ENCODE results near the gene NACC2. TPM values are rescaled to one million over a fixed set of nuclear protein-coding genes. Genes with fewer than 3 reads are reported as not detected.

Gene NACC2
- polyA plus RNA-seq, 1 of the 3 experiments (the other 2 are of a cell fraction), result 22.1 TPM

DNA sequence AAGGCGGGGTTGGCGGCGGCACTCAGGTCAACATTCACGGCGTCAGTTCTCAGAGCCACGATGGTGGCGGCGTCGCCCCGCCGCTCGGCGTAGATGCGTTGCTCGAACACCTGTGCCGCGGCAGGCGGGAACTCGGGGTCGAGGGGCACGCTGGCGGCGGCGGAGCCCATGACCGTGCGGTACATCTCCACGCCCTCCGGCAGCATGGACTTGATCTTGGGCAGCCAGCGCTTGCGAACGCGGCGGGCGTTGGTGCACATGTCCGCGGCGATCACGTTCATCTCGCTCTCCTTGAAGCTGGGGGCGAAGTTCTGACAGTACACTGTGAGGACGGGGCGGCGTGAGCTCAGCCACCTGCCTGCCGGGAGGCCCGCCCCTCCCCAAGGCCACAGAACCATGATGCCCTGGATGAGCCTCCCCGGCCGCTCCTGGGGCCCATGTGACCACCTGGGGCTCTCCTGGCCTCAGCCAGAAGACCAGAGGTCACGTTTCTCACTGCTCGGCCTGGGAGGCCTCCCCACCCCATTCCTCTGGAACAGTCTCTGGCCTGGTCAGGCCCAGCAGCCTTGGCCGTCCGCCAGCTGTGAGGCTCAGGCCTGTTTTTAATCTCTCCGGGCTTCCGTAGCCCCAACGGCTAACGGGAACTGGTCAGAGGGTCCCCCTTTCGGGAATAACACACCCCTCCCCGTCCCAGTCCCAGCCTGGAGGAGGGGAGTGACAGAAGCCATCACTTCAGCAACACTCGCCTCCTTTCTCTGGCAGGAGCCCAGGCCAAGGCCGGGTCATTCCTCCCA, 83.2 kb downstream of the NACC2 start (continued):
- TF ChIP-seq RFX5 (IDR thresholded peaks at IDR 0.05; ENCODE audit: low read length), result no peak
- TF ChIP-seq RXRA (IDR thresholded peaks at IDR 0.05; ENCODE audit: borderline replicate concordance, low read depth), result no peak
- TF ChIP-seq TCF12 (IDR thresholded peaks at IDR 0.05), result peak; percentile 25; the same call in 1 of the 2 replicates
- TF ChIP-seq GABPA (IDR thresholded peaks at IDR 0.05; ENCODE audit: low read depth), result no peak
- no peak for TF ChIP-seq POLR2AphosphoS5 (IDR thresholded peaks at IDR 0.05; ENCODE audit: low read depth, low read length)
- no peak for TF ChIP-seq ELF1 (IDR thresholded peaks at IDR 0.05)
- TF ChIP-seq YY1 (IDR thresholded peaks at IDR 0.05; ENCODE audit: low read depth), result no peak
- TF ChIP-seq IRF3 (IDR thresholded peaks at IDR 0.05; ENCODE audit: low read depth, low read length), result no peak
- TF ChIP-seq JUND (IDR thresholded peaks at IDR 0.05), result no peak
- TF ChIP-seq FOXJ3 (CRISPR knock-in tag; IDR thresholded peaks at IDR 0.05), result no peak
- TF ChIP-seq TAF1 (IDR thresholded peaks at IDR 0.05; ENCODE audit: borderline replicate concordance, low read depth, low read length), result no peak
- TF ChIP-seq TEAD4 (IDR thresholded peaks at IDR 0.05; ENCODE audit: borderline replicate concordance, insufficient read depth), result no peak
- TF ChIP-seq RCOR1 (IDR thresholded peaks at IDR 0.05; ENCODE audit: low read length), result no peak

DNA sequence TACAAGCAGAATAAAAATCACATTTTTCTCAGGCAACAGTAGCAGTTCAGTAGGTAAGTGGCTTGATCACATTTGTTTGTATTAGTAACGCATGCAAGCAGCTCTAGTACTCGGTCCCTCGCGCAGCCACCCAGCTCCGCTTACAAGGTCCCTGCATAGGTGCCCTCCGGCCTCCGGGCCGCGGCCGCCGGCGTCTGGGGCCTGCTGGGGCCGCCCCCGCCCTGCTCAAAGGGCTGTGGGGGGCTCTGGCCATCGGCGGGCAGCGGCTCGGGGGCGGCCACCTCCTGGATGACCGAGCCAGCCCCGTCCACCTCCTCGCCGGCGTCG, 83.8 kb downstream of the NACC2 start:
- no peaks in the 10 kb centered on the region for H3K9me2 ChIP-seq
- no peak for DNase-seq
- H3F3A ChIP-seq (replicated peaks; ENCODE audit: insufficient read depth), result peaks cover 5% of the 10 kb centered on the region
- peaks cover 3 to 11% of the 10 kb centered on the region in 2 experiments for H3K36me3 ChIP-seq (replicated peaks in 1 of 2; ENCODE audit: control insufficient read depth in 1 of 2, insufficient read depth in 2 of 2, low read length in 1 of 2)
- POLR2A ChIA-PET, result no interaction called here
- no peak overlapping the region for H3K4me2 ChIP-seq
- no peak overlapping the region; a peak in 1 of 4 replicates for H3K27ac ChIP-seq (ENCODE audit: low read depth in 2 of 2, low read length in 1 of 2)
- peaks cover 9 to 16% of the 10 kb centered on the region in 2 experiments; a peak in 2 of 4 replicates for H3K4me1 ChIP-seq (ENCODE audit: control insufficient read depth in 1 of 2, insufficient read depth in 2 of 2, low read depth in 1 of 2, low read length in 1 of 2)
- no peak overlapping the region for H3K4me3 ChIP-seq (ENCODE audit: low read depth in 2 of 2, low read length in 1 of 2)
- H3K27me3 ChIP-seq (ENCODE audit: insufficient read depth), result no peaks in the 10 kb centered on the region
- WGBS (ENCODE audit: low lambda C conversion rate), result 97% methylated on average over 25 of the region's 25 CpGs
- TF ChIP-seq RAD21 (IDR thresholded peaks at IDR 0.05; ENCODE audit: low read length), result no peak
- TF ChIP-seq, protein P1, sequence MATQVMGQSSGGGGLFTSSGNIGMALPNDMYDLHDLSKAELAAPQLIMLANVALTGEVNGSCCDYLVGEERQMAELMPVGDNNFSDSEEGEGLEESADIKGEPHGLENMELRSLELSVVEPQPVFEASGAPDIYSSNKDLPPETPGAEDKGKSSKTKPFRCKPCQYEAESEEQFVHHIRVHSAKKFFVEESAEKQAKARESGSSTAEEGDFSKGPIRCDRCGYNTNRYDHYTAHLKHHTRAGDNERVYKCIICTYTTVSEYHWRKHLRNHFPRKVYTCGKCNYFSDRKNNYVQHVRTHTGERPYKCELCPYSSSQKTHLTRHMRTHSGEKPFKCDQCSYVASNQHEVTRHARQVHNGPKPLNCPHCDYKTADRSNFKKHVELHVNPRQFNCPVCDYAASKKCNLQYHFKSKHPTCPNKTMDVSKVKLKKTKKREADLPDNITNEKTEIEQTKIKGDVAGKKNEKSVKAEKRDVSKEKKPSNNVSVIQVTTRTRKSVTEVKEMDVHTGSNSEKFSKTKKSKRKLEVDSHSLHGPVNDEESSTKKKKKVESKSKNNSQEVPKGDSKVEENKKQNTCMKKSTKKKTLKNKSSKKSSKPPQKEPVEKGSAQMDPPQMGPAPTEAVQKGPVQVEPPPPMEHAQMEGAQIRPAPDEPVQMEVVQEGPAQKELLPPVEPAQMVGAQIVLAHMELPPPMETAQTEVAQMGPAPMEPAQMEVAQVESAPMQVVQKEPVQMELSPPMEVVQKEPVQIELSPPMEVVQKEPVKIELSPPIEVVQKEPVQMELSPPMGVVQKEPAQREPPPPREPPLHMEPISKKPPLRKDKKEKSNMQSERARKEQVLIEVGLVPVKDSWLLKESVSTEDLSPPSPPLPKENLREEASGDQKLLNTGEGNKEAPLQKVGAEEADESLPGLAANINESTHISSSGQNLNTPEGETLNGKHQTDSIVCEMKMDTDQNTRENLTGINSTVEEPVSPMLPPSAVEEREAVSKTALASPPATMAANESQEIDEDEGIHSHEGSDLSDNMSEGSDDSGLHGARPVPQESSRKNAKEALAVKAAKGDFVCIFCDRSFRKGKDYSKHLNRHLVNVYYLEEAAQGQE (IDR thresholded peaks at IDR 0.05; ENCODE audit: low read depth, low read length), result no peak
- no peak for TF ChIP-seq ELF1 (IDR thresholded peaks at IDR 0.05)
- TF ChIP-seq MEF2A (IDR thresholded peaks at IDR 0.05; ENCODE audit: borderline replicate concordance, low read depth), result no peak
- TF ChIP-seq SMC3 (IDR thresholded peaks at IDR 0.05; ENCODE audit: low read depth, low read length), result no peak
- no peak for TF ChIP-seq TEAD4 (IDR thresholded peaks at IDR 0.05; ENCODE audit: borderline replicate concordance, insufficient read depth)
- TF ChIP-seq CHD2 (IDR thresholded peaks at IDR 0.05; ENCODE audit: low read length, partially characterized antibody), result no peak
- TF ChIP-seq GABPA (IDR thresholded peaks at IDR 0.05; ENCODE audit: low read depth), result no peak
- TF ChIP-seq, protein P2, sequence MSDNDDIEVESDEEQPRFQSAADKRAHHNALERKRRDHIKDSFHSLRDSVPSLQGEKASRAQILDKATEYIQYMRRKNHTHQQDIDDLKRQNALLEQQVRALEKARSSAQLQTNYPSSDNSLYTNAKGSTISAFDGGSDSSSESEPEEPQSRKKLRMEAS (IDR thresholded peaks at IDR 0.05; ENCODE audit: low read depth), result no peak
- TF ChIP-seq USF1 (IDR thresholded peaks at IDR 0.05; ENCODE audit: borderline replicate concordance, low read depth), result no peak
- H4K20me1 ChIP-seq (ENCODE audit: insufficient read depth), result peaks cover 33% of the 10 kb centered on the region
- CTCF ChIA-PET, result interaction anchor here (0.8 to 1.5 kb wide), 2 partner anchors 44 to 111 kb away, joined by 3 to 6 read pairs; no protein-coding TSS in a partner anchor
- peaks cover 24% of the 10 kb centered on the region; the same call in 1 of the 2 replicates for H3K79me2 ChIP-seq (ENCODE audit: insufficient read depth)
- H3K9ac ChIP-seq, result no peak overlapping the region
- H3K9me3 ChIP-seq, result no peaks in the 10 kb centered on the region
- no peak overlapping the region for H2AFZ ChIP-seq (ENCODE audit: low read depth)
